H1 (cell line): ENCODE results near the gene DEGS2. TPM values are rescaled to one million over a fixed set of nuclear protein-coding genes. Genes with fewer than 3 reads are reported as not detected.

Source experiments
- BCL11A ChIP-seq, 2 experiments: IDR thresholded peaks; one replicate each; pipeline ENCODE4 v1.6.1; 2011; ENCODE audit warnings: low read depth in 2 of 2, low read length in 2 of 2, mild to moderate bottlenecking in 2 of 2
- CHD2 ChIP-seq: IDR thresholded peaks from 2 replicates; pipeline ENCODE4 v1.6.1; 2012; ENCODE audit warnings: low read length, improper control_type of control experiment
- GTF2F1 ChIP-seq: IDR thresholded peaks from 2 replicates; pipeline ENCODE4 v1.6.1; 2012; ENCODE audit warnings: low read depth, low read length, improper control_type of control experiment, borderline replicate concordance
- SAP30 ChIP-seq: fragments of 300-600 bp; sonication (generic); IDR thresholded peaks from 2 replicates; pipeline ENCODE4 v1.7.1; 2012; ENCODE audit warnings: low read length, moderate library complexity, mild to moderate bottlenecking, inconsistent platforms; ENCODE audit not compliant: insufficient read depth, insufficient replicate concordance
- SIX5 ChIP-seq: IDR thresholded peaks from 2 replicates; pipeline ENCODE4 v1.6.1; 2011; ENCODE audit warnings: mild to moderate bottlenecking, low read depth, low read length
- ZNF274 ChIP-seq: IDR thresholded peaks from 2 replicates; pipeline ENCODE4 v1.7.0; 2012; ENCODE audit warnings: low read length, borderline replicate concordance; ENCODE audit errors: extremely low read depth
- polyA plus RNA-seq, 7 experiments: library from polyadenylated mRNA; depleted of rRNA in 3 of 7; stranded (reverse) in 5 of 7; unstranded in 2 of 7; fragments of >200 nt in 5 of 7; fragments of 200-250 nt in 2 of 7; gene quantifications; 1 replicate in 5 of 7; 2 replicates in 1 of 7; 4 replicates in 1 of 7; pipeline versions ENCODE4 v1.2.1 to v1.2.3, GENCODE V29; 2011 to 2013; ENCODE audit warnings: missing spikeins in 2 of 7, mixed read lengths in 2 of 7
- total RNA-seq: library from RNA; stranded (reverse); fragmentation: NEBNext Ultra II Directional; extraction: Animal tissue kit (Norgen Biotek cat#: 25700); gene quantifications from 2 replicates; pipeline ENCODE4 v1.2.1, GENCODE V29; 2021

DEGS2 gene
- total and polyA plus RNA-seq, 2 of the 8 experiments (the other 6 are each of a cell fraction or from before 2014, with no cell fraction given): 0.61 to 0.82 TPM

GRCh38 chr14:100120522-100121269, 38.7 kb downstream of the DEGS2 start (continued):
- TF ChIP-seq BCL11A (IDR thresholded peaks at IDR 0.05; ENCODE audit: low read depth in 2 of 2, low read length in 2 of 2) (no peak), SIX5 (no peak), SAP30 (no peak), CHD2 (no peak), GTF2F1 (no peak), ZNF274 (no peak)
